ENCODE data around the gene RAB26.
"Not testable (repeated sequence)": the region's sequence is repeated elsewhere in the genome, so short reads cannot be mapped to it uniquely, and the experiment has no call there.

GRCh38 chr16:2110332-2111008 is 38.0 kb upstream of the RAB26 start:
- not testable (repeated sequence) for TF ChIP-seq CTCF (IDR thresholded peaks at IDR 0.05); POLR2AphosphoS5 (IDR thresholded peaks at IDR 0.05; ENCODE audit: insufficient read depth in 1 of 2, low read depth in 1 of 2)

Measured in vagina (tissue), 2 donors.